HPDE6-E6E7 (cell line): Measurements from ENCODE around the gene MYO15B.
"Not testable (repeated sequence)": the region's sequence is repeated elsewhere in the genome, so short reads cannot be mapped to it uniquely, and the experiment has no call there.

ENCODE experiments used
- DNase-seq: peaks from one replicate; pipeline ENCODE4 v3.0.0; 2011; ENCODE audit warnings: missing footprints; ENCODE audit errors: extremely low spot score

Gene MYO15B

DNA sequence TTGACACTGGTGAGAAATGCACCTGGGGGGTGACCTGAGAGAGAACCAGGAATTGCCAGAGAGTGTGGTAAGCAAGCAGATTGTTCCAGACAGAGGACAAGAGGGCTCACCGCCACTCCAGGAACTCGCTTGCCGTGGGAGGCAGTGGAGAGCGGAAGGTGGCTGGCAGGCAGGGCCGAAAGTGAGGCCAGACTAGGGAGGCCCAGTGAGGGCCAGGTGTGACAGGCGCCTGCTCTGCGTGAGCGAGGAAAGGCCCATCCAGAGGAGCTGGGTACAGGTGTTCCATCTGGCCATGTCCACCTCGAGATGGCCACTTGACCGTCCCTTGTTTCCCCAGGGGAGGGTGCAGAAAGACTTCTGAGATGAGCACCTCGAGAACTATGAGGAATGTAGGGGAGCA is 11.9 kb upstream of the MYO15B start:
- DNase-seq, result no peak

DNA sequence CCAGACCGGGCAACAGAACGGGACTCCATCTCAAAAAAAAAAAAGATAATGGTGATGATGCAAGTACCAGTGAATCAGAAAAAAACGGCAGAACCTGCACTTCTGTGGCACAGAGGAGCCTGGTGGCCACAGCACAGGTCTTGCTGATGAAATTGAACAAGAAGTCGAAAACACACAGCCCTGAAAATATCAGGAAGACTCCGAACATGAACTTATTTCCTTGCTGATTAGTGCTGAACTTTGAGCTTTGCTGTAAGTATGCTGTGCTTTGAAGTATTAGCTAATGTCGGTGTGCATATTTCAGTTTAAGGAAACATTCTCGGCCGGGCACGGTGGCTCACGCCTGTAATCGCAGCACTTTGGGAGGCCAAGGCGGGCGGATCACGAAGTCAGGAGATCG is 10.9 kb upstream of the MYO15B start:
- DNase-seq, result no peak

DNA sequence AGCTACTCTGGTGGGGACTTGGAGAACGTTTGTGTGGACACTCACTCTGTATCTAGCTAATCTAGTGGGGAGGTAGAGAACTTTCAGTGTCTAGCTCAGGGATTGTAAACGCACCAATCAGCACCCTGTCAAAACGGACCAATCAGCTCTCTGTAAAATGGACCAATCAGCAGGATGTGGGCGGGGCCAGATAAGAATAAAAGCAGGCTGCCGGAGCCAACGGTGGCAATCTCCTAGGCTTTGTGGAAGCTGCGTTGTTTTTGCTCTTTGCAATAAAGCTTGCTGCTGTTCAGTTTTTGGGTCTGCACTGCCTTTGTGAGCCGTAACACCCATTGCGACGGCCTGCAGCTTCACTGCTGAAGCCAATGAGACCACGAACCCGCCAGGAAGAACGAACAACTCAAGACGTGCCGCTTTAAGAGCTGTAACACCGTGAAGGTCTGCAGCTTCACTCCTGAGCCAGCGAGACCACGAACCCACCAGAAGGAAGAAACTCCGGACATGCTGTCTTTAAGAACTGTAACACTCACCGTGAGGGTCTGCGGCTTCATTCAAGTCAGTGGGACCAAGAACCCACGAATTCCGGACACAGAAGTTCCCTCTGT is 6.4 kb upstream of the MYO15B start:
- DNase-seq, result not testable (repeated sequence)

DNA sequence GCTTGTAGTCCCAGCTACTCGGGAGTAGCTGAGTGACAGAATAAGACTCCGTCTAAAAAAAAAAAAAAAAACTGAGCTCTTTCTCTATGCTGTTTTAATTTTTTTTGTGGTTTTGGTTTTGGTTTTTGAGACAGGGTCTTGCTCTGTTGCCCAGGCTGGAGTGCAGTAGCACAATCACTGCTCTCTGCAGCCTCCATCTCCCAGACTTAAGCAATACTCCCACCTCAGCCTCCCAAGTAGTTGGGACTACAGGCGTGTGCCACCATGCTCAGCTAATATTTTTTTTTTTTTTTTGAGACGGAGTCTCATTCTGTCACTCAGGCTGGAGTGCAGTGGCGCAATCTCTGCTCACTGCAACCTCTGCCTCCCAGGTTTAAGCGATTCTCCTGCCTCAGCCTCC is 4.4 kb upstream of the MYO15B start:
- DNase-seq, result not testable (repeated sequence)

DNA sequence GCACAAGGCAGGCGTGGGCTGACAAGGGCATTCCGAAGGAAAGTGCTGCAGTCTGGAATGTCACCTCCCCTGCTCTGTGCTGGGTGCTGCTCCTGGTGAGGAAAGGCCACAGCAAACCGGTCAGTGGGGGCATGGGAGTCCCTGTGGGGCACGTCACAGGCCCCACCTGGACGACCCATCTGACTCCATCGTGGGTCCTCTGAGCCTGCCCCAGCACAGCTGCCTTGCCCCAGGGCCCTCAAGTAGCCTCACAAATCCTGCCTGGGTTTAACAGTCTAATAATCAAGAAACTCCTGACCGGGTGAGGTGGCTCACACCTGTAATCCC is 2.8 kb upstream of the MYO15B start:
- DNase-seq, result no peak

DNA sequence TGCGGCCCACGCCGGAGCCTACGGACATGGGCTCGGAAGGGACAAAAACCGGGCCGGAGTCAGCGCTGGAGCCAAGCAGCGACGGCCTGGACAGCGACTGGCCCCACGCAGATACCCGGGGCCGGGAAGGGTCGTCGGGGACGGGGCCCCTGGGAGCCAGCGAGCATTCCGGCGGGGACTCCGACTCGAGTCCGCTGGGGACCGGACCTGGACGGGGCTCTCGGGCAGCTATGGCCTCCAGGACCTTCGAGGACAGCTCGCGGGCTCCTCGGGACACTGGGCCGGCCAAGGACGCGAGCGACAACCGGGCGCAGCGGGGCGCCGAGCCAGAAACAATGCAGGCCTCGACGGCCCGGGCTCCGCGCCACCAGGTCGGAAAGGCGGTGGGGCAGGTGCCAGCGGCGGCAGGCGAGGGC is 1.0 kb downstream of the MYO15B start:
- no peak for DNase-seq

DNA sequence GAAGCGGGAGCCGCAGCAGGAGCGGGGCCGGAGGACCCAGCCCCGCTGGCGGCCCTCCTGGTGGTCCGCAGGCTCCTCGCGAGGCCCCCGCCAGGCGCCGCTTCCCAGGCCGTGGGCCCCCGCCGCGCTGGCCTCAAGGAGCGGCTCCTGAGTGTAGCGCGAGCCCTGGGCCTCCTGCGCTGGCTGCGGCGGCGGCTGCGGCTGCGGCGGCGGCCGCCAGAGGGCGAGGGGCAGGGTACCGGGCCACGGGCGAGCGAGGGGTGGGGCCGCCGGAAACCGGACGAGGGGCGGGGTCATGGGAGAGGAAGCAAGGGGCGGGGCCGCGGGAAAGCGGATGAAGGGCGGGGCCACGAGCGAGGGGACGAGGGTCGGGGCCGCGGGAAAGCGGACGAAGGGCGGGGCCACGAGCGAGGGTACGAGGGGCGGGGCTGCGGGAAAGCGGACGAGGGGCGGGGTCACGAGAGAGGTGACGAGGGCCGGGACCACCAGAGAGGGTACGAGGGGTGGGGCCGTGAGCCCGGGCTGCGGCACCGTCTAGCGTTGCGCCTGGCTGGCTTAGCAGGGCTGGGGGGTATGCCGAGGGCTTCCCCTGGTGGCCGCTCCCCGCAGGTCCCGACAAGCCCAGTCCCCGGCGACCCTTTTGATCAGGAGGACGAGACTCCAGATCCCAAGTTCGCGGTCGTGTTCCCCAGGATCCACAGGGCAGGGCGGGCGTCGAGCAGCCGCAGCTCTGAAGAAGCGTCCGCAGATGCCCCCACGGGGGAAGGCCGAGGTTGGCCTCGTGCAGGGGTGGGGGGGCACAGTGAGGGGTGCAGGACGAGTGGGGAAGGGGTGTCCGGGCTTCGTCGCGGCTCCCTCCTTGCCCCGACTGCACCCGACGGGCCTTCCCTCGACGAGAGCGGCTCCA is 1.7 kb downstream of the MYO15B start:
- DNase-seq, result peak; percentile 94

DNA sequence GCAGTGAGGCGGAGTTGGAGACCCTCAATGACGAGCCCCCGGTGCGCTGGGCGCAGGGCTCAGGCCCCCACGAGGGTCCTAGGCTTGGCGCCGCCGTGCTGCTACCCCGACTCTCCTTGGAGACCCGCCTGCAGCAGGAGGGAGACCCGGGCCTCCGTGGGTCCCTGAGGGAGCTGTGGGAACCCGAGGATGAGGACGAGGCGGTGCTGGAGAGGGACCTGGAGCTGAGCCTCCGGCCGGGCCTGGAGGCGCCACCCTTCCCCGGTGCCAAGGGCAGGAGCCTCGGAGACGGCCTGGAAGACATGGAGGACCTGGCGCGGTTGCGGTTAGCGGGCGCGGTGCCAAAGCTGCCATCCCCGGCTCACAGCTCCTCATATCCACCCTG is 2.3 kb downstream of the MYO15B start:
- DNase-seq, result no peak

DNA sequence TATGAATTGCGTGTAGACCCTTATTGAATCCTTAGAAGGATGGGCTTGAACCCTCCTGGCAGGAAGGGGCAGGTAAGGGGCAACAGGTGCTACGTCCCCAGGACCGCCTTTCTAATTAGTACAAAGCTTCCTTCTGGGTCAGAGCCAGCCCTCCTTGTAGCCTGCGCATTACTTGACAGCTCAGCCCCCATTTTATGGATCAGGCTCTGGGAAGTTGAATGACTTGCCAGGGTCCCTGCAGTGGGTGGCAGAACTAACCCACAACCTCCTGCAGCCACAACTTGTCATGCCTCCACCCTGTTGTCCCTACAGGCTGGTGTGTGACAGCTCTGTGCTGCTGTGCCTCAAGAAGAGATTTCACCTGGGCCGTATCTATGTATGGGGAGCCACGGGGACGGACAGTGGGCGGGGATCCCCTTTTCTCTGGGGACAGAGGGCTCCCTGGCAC is 2.7 kb downstream of the MYO15B start:
- DNase-seq, result no peak

DNA sequence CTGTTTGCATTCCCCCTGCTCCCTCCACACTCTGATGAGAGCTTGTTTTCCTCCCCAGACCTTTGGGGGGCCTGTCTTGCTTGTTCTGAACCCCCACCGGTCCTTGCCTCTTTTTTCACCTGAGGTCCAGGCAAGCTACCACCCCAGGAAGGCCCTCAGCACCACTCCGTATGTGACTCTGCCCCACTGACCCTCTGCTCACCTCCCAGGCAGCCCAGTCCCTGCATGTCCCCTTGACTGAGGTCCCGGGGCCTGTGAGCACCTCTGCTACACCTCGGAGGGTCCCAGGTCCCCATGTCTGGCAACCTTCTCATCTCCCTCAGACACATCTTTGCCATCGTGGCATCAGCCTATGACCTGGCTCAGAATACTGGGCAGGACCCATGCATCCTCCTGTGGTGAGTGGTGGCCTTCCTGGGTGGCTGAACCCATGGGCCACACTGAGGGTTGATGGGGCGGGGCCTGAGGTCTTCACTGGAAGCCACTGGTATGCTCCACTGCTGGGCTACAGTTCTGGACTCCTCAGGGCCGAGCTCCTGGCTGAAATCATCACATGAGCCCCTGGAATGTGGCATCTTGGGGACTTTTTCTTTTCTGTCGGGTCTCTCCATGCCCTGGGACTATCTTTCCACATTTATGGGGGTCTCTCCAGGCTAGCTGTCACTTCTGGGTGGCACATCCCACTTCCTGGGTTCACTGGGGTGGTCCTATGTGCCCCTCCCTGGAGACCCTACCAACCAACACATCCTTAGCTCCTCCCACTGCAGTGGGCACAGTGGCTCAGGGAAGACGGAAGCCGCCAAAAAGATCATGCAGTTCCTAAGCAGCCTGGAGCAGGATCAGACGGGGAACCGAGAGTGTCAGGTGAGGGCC is 3.5 kb downstream of the MYO15B start:
- DNase-seq, result no peak

DNA sequence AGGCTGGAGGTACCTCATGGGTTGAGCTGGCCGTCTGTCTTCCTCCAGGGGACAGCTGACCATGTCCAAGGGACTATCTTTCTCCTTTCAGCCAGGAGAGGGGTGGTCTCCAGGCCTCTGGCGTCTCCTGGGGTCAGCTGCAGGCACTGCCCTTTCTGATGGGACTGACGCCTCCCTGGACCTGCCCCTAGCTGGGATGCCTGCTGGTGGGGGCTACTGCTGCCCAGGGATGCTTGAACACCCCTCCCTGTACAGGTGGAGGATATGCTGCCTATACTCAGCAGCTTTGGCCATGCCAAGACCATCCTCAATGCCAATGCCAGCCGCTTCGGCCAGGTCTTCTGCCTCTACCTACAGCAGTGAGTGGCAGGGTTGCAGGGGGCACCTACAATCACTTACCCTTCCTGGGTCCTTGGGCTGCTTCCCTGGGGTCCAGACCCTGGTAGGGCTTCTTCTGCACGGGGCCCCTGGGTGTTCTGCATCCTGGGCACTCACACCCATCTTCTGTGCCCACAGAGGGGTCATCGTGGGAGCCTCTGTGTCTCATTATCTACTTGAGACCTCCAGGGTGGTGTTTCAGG is 4.2 kb downstream of the MYO15B start:
- no peak for DNase-seq

DNA sequence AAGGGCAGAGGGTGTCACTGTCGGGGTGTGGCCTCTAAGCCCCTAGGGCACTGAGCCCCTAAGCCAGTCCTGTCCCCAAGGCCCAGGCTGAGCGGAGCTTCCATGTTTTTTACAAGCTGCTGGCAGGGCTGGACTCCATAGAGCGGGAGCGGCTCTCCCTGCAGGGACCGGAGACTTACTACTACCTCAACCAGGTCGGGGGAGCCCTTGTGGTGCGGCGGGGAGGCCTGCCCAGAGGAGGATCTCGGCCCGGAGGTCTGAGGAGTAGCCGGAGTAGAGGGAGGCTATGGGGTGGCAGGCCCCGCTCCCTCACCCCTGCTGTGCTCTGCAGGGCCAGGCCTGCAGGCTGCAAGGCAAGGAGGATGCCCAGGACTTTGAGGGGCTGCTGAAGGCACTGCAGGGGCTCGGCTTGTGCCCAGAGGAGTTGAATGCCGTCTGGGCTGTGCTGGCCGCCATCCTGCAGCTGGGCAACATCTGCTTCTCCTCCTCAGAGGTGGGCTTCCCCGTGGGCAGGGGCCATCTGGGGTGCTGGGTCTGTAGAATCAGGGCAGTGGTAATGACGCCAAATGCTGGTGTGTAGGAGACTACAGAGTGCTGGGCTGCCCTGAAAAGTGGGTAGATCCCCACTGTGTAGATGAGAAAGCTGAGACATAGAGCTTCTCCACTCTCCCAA is 4.9 kb downstream of the MYO15B start:
- DNase-seq, result no peak

DNA sequence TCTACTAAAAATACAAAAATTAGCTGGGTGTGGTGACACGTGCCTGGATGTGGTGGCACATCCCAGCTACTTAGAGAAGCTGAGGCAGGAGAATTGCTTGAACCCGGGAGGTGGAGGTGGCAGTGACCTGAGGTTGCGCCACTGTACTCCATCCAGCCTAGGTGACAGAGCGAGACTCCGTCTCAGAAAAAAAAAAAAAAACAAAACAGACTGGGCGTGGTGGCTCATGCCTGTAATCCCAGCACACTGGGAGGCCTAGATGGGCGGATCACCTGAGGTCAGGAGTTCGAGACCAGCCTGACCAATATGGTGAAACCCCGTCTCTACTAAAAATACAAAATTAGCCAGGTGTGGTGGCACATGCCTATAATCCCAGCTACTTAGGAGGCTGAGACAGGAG is 5.8 kb downstream of the MYO15B start:
- not testable (repeated sequence) for DNase-seq

DNA sequence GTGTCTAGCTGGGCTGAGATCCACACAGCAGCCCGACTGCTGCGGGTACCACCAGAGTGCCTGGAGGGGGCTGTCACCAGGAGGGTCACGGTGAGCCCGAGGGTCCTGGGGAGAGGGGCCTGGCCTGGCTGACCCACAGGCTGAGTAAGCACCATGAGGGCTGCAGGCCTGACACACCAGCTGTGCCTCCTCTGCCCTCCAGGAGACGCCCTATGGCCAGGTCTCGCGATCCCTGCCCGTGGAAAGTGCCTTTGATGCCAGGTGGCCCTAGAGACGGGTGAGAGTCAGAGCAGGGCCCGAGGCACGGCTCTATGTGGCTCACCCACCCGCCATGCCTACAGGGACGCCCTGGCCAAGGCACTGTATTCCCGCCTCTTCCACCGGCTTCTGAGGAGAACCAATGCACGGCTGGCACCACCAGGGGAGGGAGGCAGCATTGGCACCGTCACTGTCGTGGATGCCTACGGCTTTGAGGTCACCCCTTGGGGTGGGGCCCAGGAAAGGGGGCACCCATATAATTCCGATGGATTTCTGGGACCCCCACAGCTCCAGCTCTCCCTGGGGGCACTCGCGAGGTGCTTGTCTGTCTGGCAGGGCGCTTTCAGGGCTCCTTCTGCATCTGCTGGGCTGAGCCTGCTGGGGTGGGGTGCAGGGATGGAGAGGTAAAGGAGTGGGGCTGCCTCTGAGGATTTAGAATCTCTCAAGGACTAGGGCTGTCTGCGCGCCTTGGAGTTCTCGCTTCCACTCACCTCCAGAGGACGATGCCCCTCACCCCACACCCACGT is 7.1 kb downstream of the MYO15B start:
- no peak for DNase-seq

DNA sequence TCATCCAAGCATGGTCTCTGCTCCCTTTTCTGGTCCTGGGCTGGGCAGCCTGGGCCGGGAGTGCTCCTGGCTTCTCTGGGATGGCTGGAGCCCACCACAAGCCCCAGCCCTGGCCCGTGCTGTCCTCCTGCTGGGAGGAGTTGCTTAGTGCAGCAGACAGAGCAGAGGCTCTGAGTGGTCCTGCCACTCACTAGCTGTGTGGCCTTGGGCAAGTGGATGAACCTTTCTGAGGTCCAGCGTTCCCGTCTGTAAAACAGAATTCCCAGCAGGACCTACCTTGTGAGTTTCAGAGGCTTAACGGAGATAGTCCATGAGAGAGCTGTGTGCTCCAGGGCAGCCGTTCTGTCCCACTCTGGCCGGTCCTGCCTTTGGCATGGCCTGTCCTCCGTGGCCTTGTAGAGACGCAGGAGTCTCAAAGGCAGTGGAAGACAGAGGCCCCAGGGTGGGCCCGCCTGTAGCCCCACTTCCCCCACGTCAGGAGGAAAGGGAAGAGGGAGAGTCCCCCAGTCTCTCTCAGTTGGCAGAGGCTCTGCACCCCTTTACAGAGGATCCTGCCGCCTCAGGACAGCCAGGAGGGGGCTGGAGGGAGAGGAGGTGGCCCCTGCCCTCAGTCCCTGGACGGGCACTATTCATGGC is 7.8 kb downstream of the MYO15B start:
- no peak for DNase-seq

DNA sequence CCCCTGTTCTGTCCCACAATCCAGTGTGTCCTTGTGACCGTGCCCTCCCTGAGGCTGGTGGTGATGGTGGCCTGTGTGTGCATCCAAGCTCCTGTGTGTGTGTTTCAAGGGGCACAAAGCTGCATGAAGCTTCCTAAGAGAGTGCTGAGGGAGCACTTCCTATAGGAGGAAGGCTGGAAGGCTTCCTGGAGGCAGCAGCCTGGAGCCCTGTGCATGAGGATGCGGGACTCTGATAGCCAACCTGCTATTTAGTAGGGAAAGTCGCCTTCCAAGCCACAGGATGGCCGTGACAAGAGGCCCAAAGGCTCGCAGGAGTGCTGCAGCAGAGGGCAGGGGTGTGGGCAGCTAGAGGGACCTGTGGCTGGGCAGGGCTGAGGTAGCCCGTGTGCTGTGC is 8.3 kb downstream of the MYO15B start:
- DNase-seq, result no peak

DNA sequence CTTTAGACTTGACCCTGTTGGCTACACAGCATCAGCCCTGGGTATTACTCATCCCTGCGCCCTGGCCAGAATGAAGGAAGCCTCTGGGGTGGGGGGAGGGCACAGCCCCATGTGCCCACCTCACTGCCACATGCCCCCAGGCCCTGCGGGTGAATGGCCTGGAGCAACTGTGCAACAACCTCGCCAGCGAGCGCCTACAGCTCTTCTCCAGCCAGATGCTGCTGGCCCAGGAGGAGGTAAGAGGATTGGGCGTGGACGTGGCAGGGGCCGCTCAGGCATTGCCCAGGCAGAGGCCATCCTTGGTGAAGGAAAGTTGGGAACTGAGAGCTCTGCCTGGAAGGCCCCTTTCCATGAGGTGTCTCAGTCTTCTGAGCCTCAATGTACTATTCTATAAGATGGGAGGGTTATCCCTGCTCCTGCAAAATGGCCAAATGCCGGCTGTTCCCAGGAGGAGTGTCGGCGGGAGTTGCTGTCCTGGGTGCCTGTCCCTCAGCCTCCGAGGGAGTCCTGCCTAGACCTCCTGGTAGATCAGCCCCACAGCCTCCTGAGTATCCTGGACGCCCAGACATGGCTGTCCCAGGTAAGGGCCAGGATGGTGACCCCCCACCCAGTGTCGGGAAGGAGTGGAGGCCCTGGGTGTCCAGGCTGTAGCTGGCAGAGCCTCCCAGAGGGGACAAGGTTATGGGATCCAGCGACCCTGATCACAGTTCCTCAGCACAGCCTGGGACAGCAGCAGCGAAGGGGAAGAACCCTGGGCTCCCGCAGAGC is 8.9 kb downstream of the MYO15B start:
- DNase-seq, result no peak

DNA sequence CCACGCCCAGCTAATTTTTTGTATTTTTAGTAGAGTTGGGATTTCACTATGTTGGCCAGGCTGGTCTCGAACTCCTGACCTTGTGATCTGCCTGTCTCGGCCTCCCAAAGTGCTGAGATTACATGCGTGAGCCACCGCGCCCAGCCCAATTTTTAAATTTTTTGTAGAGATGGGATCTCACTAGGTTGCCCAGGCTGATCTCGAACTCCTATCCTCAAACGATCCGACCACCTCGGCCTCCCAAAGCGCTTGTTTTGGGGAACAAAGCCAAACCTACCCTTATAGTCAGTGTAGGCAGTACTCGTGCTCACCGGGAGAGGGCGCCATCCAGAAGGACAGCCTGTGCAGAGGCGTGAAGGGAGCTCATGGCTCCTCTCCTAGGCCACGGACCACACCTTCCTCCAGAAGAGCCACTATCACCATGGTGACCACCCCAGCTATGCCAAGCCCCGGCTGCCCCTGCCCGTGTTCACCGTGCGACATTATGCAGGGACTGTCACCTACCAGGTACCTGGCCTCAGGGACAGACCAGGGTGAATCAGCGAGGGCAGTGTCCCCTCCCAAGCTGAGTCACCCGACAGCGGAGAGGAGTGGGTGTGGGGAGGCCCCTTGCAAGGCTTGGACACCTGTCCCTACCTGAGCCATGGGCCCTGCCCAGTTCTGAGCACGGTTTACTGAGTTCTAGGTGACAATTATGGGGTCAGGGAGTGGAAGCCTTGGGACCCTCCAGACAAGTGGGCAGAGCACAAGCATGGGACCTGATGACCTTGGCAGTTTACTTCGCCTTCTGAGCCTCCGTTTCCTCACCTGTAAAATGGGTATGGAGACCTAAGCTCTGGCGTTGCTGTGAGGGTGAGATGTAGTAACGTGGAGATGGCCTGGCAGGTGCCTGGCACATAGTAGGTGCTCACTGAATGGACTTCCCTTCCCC is 13.7 kb downstream of the MYO15B start:
- DNase-seq, result peak; percentile 41
